HG03354 (cell line): ENCODE data around the gene GPR15.

Experiments
- ATAC-seq: cut with Tn5 transposase; IDR thresholded peaks from one replicate; pipeline ENCODE4 v1.9.1; 2021; ENCODE audit warnings: mild to moderate bottlenecking; ENCODE audit not compliant: unreplicated experiment, poor library complexity, severe bottlenecking

GPR15 gene

DNA sequence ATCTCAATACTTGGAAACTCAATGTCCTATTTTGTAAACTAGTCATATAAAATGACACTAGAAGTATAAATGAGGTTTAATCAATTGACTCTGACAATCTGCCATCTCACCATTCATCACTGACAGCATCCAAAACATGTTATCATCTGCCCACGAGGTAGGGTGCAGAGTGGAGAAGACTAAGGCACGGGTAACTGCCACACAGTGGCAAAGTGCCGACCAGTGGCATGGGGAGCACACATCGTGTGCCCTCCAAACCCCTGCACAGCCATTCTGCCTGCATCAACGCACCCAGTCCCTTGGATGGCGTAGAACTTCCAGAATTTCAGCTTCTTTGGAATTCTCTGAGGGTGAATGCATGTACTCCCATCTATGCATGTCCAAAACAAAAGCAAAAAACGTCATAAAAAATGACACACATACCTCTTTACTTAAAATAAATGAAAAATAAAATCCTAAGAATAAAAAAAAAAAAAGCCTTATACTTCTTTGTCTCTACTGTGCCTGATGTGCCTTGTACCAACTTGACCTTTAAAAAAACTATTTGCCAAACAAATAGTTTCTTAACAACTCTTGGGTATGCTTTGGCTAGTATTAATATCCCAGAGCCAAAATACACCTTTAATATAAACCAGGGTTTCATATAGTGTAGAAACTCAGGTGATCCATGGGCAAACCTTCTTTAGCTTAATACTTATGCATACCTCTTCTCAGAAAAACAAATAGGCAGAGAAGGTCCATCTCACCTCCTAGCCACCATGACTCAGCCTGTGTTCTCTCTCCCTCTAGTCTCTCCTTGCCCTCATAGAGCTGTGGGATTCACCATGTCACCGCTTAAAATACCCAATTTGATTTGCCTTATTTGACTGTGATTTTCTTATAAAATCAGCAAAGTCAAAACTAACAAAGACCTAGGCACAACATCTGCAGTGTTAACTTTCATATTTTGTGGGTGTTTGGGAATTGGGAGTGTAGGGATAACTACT is 48.9 kb downstream of the GPR15 start:
- ATAC-seq = no peak

DNA sequence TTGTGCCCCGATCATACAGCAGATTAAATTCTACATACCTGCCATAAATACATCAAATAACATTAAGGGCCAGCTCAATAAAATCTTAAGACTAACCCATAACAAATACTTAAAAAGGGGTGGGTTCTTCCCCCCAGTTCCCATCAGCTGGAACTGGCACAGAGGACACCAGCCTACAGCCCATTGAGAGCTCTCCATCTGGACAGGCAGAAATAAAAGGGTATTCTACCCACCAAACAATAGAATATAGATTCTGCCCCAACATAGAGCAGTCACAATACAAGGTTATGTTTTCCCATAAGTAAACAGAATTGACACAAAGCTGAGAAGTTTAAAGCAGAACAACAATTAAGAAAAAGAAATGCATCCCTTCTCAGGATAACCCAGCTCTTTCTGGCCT is 49.7 kb downstream of the GPR15 start:
- ATAC-seq = no peak

DNA sequence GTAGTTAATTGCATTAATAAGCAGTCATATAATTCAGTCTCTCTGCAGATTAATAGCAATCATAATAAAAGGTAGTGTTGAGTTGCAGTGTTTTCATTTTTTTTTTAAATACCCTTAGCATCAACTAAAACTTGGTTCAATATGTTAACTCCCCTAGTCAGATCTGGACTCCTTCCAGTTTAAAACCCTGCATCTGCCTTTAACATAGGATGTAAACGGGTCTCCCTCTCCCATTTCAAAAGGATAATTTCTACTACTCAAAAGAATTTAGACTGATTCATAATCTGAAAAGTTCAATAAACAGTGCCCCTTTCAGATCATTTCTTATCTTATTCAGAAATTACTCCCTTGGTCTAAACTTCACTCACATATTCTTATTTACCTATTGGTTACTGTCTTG is 50.3 kb downstream of the GPR15 start:
- ATAC-seq = no peak

DNA sequence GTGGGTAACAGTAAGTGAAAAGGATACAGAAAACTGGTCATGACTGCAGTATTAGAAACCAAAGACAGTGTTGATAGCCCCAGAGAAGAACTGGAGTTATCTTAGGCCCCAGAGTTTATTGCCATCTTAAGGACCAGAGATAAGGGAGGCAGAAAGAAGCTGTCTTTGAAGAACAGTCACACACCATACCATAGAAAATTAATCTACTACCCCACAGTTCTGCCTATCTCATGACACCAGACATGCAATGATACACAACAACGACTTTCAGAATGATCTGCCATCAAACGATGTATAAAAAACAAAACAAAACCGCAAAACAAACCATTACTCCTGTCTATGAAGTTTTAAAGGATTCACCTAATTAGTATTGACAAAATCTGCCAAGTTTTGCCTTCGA is 52.0 kb downstream of the GPR15 start:
- ATAC-seq = no peak
